IPS-15b (cell line): Measurements from ENCODE around the gene GBF1.
"Not testable (repeated sequence)": the region's sequence is repeated elsewhere in the genome, so short reads cannot be mapped to it uniquely, and the experiment has no call there.

ENCODE experiments used
- H3K27me3 ChIP-seq: one replicate; pipeline ENCODE4 v1.6.1; 2013; ENCODE audit warnings: low read length; ENCODE audit not compliant: control insufficient read depth, insufficient read depth
- H3K36me3 ChIP-seq: one replicate; pipeline ENCODE4 v1.6.1; 2013; ENCODE audit warnings: low read length; ENCODE audit not compliant: control insufficient read depth, insufficient read depth
- H3K4me1 ChIP-seq: one replicate; pipeline ENCODE4 v1.6.1; 2013; ENCODE audit warnings: mild to moderate bottlenecking, low read length; ENCODE audit not compliant: control insufficient read depth, insufficient read depth
- H3K4me3 ChIP-seq: one replicate; pipeline ENCODE4 v1.5.1; 2013; ENCODE audit warnings: low read depth, low read length
- H3K9ac ChIP-seq: one replicate; pipeline ENCODE4 v1.6.1; 2013; ENCODE audit warnings: low read depth, mild to moderate bottlenecking, low read length
- H3K9me3 ChIP-seq: one replicate; pipeline ENCODE4 v1.6.1; 2013; ENCODE audit warnings: mild to moderate bottlenecking, low read length; ENCODE audit not compliant: control insufficient read depth, insufficient read depth

Gene GBF1

GRCh38 chr10:102235598-102235920, 9.8 kb upstream of the GBF1 start:
- Histone ChIP-seq H3K9me3 (no peaks in the 10 kb centered on the region), H3K9ac (no peak overlapping the region), H3K4me3 (no peak overlapping the region), H3K27me3 (peaks cover 92% of the 10 kb centered on the region), H3K4me1 (peaks cover 4% of the 10 kb centered on the region), H3K36me3 (no peaks in the 10 kb centered on the region)

DNA sequence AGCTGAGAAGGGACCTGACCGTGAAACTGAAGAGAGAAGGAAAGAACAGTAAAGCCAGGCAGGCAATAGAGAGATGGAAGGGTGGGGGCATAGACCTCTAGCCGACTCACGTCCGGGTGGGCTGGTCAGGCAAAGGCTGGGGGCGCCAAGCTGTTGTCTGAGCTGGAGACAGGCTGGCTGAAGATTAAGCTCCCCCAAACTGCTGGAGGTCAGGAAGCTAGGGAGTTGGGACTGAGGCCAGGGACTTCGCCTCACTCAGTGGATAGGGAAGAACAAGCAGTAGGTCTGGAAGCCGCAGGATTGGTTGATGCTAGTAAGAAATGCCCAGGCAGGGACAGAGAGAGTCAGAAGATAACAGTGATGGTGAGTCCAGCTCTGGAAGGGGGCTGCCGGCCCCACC, 9.3 kb upstream of the GBF1 start:
- H3K4me3 ChIP-seq = no peak overlapping the region
- peaks cover 93% of the 10 kb centered on the region for H3K27me3 ChIP-seq
- peaks cover 4% of the 10 kb centered on the region for H3K4me1 ChIP-seq
- H3K9ac ChIP-seq = no peak overlapping the region
- H3K9me3 ChIP-seq = no peaks in the 10 kb centered on the region
- no peaks in the 10 kb centered on the region for H3K36me3 ChIP-seq

- no peaks in the 10 kb centered on the region for H3K9me3 ChIP-seq
- no peaks in the 10 kb centered on the region for H3K36me3 ChIP-seq
- peaks cover 89% of the 10 kb centered on the region for H3K27me3 ChIP-seq
- H3K4me1 ChIP-seq = peaks cover 7% of the 10 kb centered on the region
- H3K9ac ChIP-seq = no peak overlapping the region
- no peak overlapping the region for H3K4me3 ChIP-seq
Measured at GRCh38 chr10:102237711-102238252, 7.5 kb upstream of the GBF1 start.

DNA sequence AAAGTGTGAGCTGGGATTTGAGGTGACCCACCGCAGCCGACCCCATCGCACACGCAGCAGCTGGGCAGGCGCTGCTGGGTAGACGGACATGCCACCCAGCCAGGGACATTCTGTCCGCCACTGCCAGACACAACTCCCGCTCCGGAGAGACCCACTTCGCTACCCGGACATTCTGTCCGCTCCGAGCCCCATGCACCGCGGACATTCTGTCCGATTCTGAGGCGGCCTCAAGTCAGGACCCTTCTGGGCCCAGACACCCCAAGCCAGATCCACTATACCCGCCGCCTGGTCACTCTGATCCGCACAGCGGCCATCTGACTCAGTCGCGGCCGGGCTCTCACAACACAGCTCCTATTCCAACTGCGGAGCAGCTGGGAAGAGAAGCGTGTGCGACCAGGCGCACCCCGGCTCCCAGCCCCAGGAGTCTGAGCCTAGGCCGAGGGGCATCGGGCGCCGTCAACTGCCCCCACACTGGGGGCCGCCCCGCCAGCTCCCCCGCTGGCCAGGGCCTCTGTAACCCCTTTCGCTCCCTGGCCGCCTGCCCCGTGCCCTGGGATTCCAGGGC, 4.8 kb upstream of the GBF1 start:
- H3K36me3 ChIP-seq = no peaks in the 10 kb centered on the region
- peaks cover 3% of the 10 kb centered on the region for H3K4me1 ChIP-seq
- H3K9me3 ChIP-seq = no peaks in the 10 kb centered on the region
- H3K4me3 ChIP-seq = peak overlapping the region; percentile 31
- H3K9ac ChIP-seq = no peak overlapping the region
- H3K27me3 ChIP-seq = peaks cover 75% of the 10 kb centered on the region

- peaks cover 70% of the 10 kb centered on the region for H3K27me3 ChIP-seq
- H3K36me3 ChIP-seq = no peaks in the 10 kb centered on the region
- H3K4me3 ChIP-seq = peak overlapping the region; percentile 31
- no peaks in the 10 kb centered on the region for H3K9me3 ChIP-seq
- peaks cover 3% of the 10 kb centered on the region for H3K4me1 ChIP-seq
- no peak overlapping the region for H3K9ac ChIP-seq
Measured at GRCh38 chr10:102241032-102241443, 4.3 kb upstream of the GBF1 start.

- peak within 1 kb of the TSS; percentile 78 for H3K4me3 ChIP-seq
- no peaks in the 10 kb centered on the region for H3K9me3 ChIP-seq
- H3K36me3 ChIP-seq = no peaks in the 10 kb centered on the region
- peaks cover 65% of the 10 kb centered on the region for H3K27me3 ChIP-seq
- H3K9ac ChIP-seq = no peak within 1 kb of the TSS
- peaks cover 8% of the 10 kb centered on the region for H3K4me1 ChIP-seq
Measured at GRCh38 chr10:102241444-102242117, 3.8 kb upstream of the GBF1 start, which contains the start of gene PITX3. Gene PITX3, minus strand, starts transcription at chr10:102241512. Its CDS starts 9,432 bp downstream, at chr10:102232080.

GRCh38 chr10:102242118-102242485, 3.2 kb upstream of the GBF1 start:
- H3K36me3 ChIP-seq = no peaks in the 10 kb centered on the region
- peaks cover 13% of the 10 kb centered on the region for H3K4me1 ChIP-seq
- peaks cover 59% of the 10 kb centered on the region for H3K27me3 ChIP-seq
- H3K4me3 ChIP-seq = peak overlapping the region; percentile 78
- H3K9me3 ChIP-seq = no peaks in the 10 kb centered on the region
- no peak overlapping the region for H3K9ac ChIP-seq

DNA sequence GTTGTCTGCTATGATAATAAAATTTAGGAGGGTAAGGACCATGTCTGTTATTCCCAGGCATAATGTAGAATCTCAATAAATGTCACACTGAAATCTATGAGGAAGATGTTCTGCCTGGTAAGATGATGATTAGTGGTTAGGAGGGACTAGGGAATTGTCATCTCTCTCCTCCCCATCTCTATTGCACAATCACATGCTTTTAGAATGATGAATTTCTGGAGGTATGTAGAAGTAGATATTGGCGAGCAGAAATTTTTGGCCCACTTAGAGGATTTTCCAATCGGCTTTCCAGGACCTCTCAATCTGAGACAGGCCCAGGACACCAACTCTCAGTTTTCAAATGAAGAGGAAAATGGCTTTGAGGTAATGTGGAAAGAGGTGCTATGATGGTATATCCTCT, 2.0 kb upstream of the GBF1 start:
- Histone ChIP-seq H3K4me1 (peaks cover 17% of the 10 kb centered on the region), H3K9me3 (no peaks in the 10 kb centered on the region), H3K36me3 (no peaks in the 10 kb centered on the region), H3K4me3 (no peak overlapping the region), H3K27me3 (peaks cover 49% of the 10 kb centered on the region), H3K9ac (no peak overlapping the region)

DNA sequence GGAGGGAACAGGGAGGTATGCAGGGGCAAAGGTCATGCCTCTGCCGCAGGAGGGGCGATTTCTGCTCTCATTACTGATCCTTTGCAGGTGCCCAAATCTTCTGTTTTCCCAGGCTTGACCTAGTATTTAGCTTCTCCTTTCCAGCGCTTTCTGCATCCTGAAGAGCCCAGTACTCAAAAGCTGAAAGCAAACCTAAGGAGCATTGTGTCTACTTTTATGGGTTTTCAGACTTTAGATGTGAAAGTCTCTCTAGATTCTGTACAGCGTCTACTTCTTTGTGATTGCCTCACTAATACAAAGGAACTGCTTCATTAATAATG, 560 bp downstream of the GBF1 start:
- no peaks in the 10 kb centered on the region for H3K36me3 ChIP-seq
- H3K4me1 ChIP-seq = peaks cover 17% of the 10 kb centered on the region
- H3K4me3 ChIP-seq = peak overlapping the region; percentile 91
- H3K9me3 ChIP-seq = no peaks in the 10 kb centered on the region
- peaks cover 23% of the 10 kb centered on the region for H3K27me3 ChIP-seq
- peak overlapping the region; percentile 83 for H3K9ac ChIP-seq

- no peaks in the 10 kb centered on the region for H3K9me3 ChIP-seq
- H3K4me1 ChIP-seq = peaks cover 17% of the 10 kb centered on the region
- H3K27me3 ChIP-seq = peaks cover 20% of the 10 kb centered on the region
- peak overlapping the region; percentile 91 for H3K4me3 ChIP-seq
- peak overlapping the region; percentile 83 for H3K9ac ChIP-seq
- no peaks in the 10 kb centered on the region for H3K36me3 ChIP-seq
Measured at GRCh38 chr10:102246261-102246660, 929 bp downstream of the GBF1 start.

- Histone ChIP-seq H3K36me3 (no peaks in the 10 kb centered on the region), H3K4me3 (no peak overlapping the region), H3K9ac (no peak overlapping the region), H3K9me3 (no peaks in the 10 kb centered on the region), H3K27me3 (peaks cover 10% of the 10 kb centered on the region), H3K4me1 (peaks cover 14% of the 10 kb centered on the region)
Measured at GRCh38 chr10:102247734-102248133, 2.4 kb downstream of the GBF1 start.

DNA sequence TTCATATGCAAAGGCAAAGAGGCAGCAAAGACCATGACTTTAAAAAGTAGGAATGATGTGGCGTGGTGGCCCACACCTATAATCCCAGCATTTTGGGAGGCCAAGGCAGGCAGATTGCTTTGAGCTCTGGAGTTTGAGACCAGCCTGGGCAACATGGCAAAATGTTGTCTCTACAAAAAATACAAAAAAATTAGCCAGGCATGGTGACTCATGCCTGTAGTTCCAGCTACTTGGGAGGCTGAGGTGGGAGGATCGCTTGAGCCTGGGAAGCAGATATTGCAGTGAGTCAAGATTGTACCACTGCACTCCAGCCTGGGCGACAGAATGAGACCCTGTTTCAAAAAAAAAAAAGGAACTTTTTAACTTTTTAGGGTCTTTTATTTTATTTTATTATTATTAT, 7.2 kb downstream of the GBF1 start:
- not testable (repeated sequence) for H3K36me3 ChIP-seq

More for the DNA sequence above, 7.2 kb downstream of the GBF1 start:
- not testable (repeated sequence) for H3K27me3 ChIP-seq, H3K9ac ChIP-seq, H3K9me3 ChIP-seq, H3K4me1 ChIP-seq, H3K4me3 ChIP-seq
